Endothelial cell (in vitro differentiated cells): ENCODE measurements around the gene KLK12. TPM values are rescaled to one million over a fixed set of nuclear protein-coding genes. Genes with fewer than 3 reads are reported as not detected.

ENCODE experiments used
- DNase-seq: peaks from one replicate; pipeline ENCODE4 v3.0.0; 2021; ENCODE audit warnings: low spot score
- H3K27ac Mint-ChIP-seq: one replicate; pipeline ENCODE4 v1.8.0; 2021; ENCODE audit warnings: mixed read lengths, inconsistent platforms; ENCODE audit not compliant: unreplicated experiment
- H3K27me3 Mint-ChIP-seq: one replicate; pipeline ENCODE4 v1.8.0; 2021; ENCODE audit warnings: mild to moderate bottlenecking, moderate library complexity, mixed read lengths, inconsistent platforms; ENCODE audit not compliant: unreplicated experiment
- H3K36me3 Mint-ChIP-seq: one replicate; pipeline ENCODE4 v1.8.0; 2021; ENCODE audit warnings: mild to moderate bottlenecking, low read depth, mixed read lengths, inconsistent platforms; ENCODE audit not compliant: unreplicated experiment
- H3K4me1 Mint-ChIP-seq: one replicate; pipeline ENCODE4 v1.8.0; 2021; ENCODE audit warnings: mild to moderate bottlenecking, mixed read lengths, inconsistent platforms; ENCODE audit not compliant: unreplicated experiment
- H3K4me3 Mint-ChIP-seq: one replicate; pipeline ENCODE4 v1.8.0; 2021; ENCODE audit warnings: mild to moderate bottlenecking, mixed read lengths, inconsistent platforms; ENCODE audit not compliant: unreplicated experiment
- H3K9me3 Mint-ChIP-seq: one replicate; pipeline ENCODE4 v1.8.0; 2021; ENCODE audit warnings: mixed read lengths, inconsistent platforms; ENCODE audit not compliant: unreplicated experiment
- CTCF ChIP-seq: fragments of 200-600 bp; sonication (generic); IDR thresholded peaks from one replicate; pipeline ENCODE4 v1.5.0; 2021; ENCODE audit warnings: antibody characterized with exemption; ENCODE audit not compliant: unreplicated experiment
- total RNA-seq: library from RNA; stranded (reverse); fragmentation: NEBNext Ultra II Directional; extraction: Animal tissue kit (Norgen Biotek cat#: 25700); gene quantifications from one replicate; pipeline ENCODE4 v1.2.1, GENCODE V29; 2021; ENCODE audit not compliant: unreplicated experiment

Gene KLK12
- total RNA-seq, 1 donor from 2014 or later = not detected

- no peaks in the 10 kb centered on the region for H3K9me3 Mint-ChIP-seq
- no peak for TF ChIP-seq CTCF
- H3K4me3 Mint-ChIP-seq = no peak overlapping the region
- no peak for DNase-seq
- H3K4me1 Mint-ChIP-seq = no peaks in the 10 kb centered on the region
- H3K27ac Mint-ChIP-seq = no peak overlapping the region
- no peaks in the 10 kb centered on the region for H3K36me3 Mint-ChIP-seq
- H3K27me3 Mint-ChIP-seq = peaks cover 4% of the 10 kb centered on the region
These were observed 5.3 kb upstream of the KLK12 start for GRCh38 chr19:51040151-51040550.

GRCh38 chr19:51036519-51036918 is 1.7 kb upstream of the KLK12 start:
- Mint-ChIP-seq H3K9me3 (no peaks in the 10 kb centered on the region), H3K36me3 (no peaks in the 10 kb centered on the region), H3K4me1 (no peaks in the 10 kb centered on the region), H3K4me3 (no peak overlapping the region), H3K27me3 (peaks cover 8% of the 10 kb centered on the region), H3K27ac (no peak overlapping the region)
- TF ChIP-seq CTCF = no peak
- DNase-seq = no peak

- Mint-ChIP-seq H3K4me1 (peaks cover under 1% of the 10 kb centered on the region), H3K36me3 (no peaks in the 10 kb centered on the region), H3K27me3 (peaks cover 11% of the 10 kb centered on the region), H3K9me3 (no peaks in the 10 kb centered on the region), H3K27ac (no peak overlapping the region), H3K4me3 (no peak overlapping the region)
- TF ChIP-seq CTCF = no peak
- no peak for DNase-seq
These were observed 2.9 kb downstream of the KLK12 start for GRCh38 chr19:51031880-51032225.

- no peaks in the 10 kb centered on the region for H3K9me3 Mint-ChIP-seq
- H3K27me3 Mint-ChIP-seq = peaks cover 11% of the 10 kb centered on the region
- TF ChIP-seq CTCF = no peak
- H3K36me3 Mint-ChIP-seq = no peaks in the 10 kb centered on the region
- no peak for DNase-seq
- H3K4me3 Mint-ChIP-seq = no peak overlapping the region
- no peak overlapping the region for H3K27ac Mint-ChIP-seq
- peaks cover 2% of the 10 kb centered on the region for H3K4me1 Mint-ChIP-seq
These were observed 3.5 kb downstream of the KLK12 start for GRCh38 chr19:51031220-51031879.

- Mint-ChIP-seq H3K4me1 (peaks cover 2% of the 10 kb centered on the region), H3K4me3 (no peak overlapping the region), H3K27me3 (peaks cover 8% of the 10 kb centered on the region), H3K36me3 (no peaks in the 10 kb centered on the region), H3K27ac (no peak overlapping the region), H3K9me3 (no peaks in the 10 kb centered on the region)
- no peak for DNase-seq
- no peak for TF ChIP-seq CTCF
These were observed 4.2 kb downstream of the KLK12 start for GRCh38 chr19:51030631-51031030.
